Hepatic stellate cell (primary cell): ENCODE data around the gene SMOC2.
"Not testable (repeated sequence)": the region's sequence is repeated elsewhere in the genome, so short reads cannot be mapped to it uniquely, and the experiment has no call there.

Source experiments
- DNase-seq: peaks from one replicate; pipeline ENCODE4 v3.0.0; 2011; ENCODE audit warnings: low spot score

SMOC2 gene

DNA sequence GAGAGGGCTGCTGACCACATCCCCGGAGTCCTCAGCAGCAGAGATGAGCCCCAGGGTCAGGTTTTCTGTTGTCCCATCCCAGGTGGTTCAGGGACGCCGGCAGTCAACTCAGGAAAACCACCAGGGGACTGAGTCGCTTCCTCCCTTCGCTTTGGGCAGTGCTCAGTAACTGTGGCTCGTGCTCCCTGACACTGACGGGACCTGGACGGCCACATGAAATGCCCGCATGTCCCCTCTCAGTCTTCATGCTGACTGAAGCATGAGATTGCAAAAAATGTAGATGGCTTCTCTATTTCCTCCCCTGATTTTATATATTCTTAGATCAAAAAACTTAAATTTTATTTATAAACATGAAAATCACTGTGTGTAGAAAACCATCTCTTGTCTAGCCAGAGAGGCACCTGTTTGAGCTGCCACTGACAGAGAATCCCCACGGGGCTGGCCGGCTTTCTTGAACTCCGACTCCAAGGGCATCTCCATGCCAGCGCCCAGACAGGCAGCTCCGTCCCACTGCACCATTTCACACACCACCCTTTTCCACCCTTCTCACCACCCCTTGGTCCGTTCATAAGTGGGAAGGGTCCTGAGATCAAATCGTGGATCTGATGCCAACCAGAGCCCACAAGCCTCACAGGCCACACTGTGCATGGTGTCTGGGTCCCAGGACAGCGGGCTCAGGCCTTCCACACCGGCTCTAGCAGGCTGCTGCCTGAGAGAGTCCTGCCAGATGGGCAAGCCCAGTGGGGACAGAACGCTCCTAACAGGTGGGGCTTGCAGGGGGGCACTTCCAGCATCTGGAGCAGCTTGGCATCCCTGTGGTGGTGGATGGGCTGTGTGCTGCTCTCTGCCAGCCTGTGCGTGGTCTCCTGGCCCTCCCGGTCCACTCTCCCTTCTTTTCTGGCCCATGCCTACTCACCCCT, 98.2 kb downstream of the SMOC2 start:
- DNase-seq: no peak

- no peak for DNase-seq
These were observed 99.8 kb downstream of the SMOC2 start for GRCh38 chr6:168540713-168541291.

GRCh38 chr6:168541307-168541706, 100.3 kb downstream of the SMOC2 start:
- DNase-seq: no peak

GRCh38 chr6:168542301-168542700, 101.3 kb downstream of the SMOC2 start:
- DNase-seq: no peak

- DNase-seq: no peak
These were observed 104.4 kb downstream of the SMOC2 start for GRCh38 chr6:168545428-168545827.

- DNase-seq: no peak
These were observed 105.2 kb downstream of the SMOC2 start for GRCh38 chr6:168546151-168546550.

- DNase-seq: no peak
These were observed 105.7 kb downstream of the SMOC2 start for GRCh38 chr6:168546730-168547129.

DNA sequence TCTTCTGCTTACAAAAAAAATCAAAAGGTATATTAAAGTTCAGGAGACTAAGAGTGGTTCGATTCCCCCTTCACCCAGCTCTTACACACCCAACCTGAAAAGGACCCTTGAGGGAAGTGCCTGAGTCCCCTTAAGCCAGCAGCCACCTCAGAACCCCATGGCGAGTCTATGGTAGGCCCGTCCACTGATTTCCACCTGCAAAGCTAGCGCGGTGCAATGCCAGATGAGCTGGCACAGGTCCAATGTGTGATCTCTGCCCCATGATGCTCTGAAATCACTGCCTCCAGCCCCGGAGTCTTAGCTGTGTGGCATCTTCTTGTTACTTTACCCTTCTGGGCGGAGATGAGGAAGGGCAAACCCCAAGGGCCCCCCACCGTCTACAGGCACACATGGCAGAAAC, 109.3 kb downstream of the SMOC2 start:
- no peak for DNase-seq

DNA sequence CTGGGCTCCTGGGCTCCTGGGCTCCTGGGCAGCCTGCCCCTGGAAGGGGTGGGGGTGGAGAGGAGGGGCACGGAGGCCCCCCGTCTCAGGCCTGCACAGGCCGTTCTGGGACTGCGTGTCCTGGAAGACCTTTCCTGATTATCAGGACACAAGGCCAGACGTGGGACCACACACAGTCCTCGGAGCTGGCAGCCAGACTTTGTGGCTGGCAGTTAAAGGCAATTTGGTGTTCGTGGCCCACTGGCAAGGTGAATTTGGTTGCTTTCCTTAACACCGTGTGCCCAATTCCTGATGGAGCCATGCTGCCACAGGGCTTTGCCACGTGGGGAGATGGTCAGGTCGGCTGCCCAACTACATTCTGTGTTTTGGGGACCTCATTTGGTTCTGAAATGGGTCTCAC, 113.5 kb downstream of the SMOC2 start:
- DNase-seq: no peak

GRCh38 chr6:168554898-168555617, 114.1 kb downstream of the SMOC2 start:
- no peak for DNase-seq

DNA sequence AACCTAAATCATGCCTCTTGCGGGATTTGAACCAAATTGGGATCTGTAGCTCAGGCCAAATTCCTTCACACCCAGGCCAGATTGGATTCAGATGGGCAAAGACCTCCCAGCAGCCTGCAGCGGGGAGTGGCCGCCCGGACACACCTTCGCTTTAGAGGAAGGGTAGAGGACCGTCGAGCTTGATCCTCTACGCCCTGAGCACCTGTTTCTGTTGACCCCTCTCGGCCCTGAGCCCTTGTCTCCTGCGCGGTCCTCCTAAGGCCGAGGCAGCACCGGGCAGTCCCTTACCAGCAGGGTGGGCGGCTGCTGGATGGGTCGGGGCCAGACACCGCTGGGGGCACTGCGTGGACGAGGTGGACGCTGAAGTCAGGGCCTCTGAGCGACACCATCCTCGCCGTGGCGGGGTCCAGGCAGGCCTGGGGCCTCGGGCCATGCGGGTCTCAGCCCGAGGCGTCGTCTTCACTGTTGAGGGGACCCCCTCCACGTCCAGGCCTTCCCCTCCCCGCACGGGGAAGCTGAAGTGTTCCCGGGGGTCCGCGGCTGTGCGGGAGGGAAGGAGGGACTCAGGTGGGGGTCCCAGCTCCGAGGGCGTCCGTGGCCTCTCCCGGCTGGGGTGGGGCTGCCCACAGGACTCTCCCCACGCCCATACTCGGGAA, 114.8 kb downstream of the SMOC2 start:
- DNase-seq: no peak

GRCh38 chr6:168557512-168557911, 116.5 kb downstream of the SMOC2 start:
- DNase-seq: no peak

DNA sequence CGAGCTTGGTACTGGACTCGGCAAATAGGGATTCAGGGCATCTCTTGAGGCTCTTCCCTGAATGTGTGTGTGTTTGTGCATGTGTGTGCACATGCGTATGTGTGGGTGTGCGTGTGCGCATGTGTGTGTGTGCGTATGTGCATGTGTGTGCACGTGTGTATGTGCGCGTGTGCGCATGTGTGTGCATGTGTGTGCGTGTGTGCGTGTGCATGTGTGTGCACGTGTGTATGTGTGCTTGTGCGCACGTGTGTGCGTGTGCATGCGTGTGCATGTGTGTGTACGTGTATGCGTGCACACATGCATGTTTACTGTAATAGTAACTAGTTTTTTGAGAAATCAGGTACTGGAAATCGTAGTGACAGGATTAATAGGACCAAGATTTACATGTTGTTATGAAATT, 117.7 kb downstream of the SMOC2 start:
- no peak for DNase-seq

DNA sequence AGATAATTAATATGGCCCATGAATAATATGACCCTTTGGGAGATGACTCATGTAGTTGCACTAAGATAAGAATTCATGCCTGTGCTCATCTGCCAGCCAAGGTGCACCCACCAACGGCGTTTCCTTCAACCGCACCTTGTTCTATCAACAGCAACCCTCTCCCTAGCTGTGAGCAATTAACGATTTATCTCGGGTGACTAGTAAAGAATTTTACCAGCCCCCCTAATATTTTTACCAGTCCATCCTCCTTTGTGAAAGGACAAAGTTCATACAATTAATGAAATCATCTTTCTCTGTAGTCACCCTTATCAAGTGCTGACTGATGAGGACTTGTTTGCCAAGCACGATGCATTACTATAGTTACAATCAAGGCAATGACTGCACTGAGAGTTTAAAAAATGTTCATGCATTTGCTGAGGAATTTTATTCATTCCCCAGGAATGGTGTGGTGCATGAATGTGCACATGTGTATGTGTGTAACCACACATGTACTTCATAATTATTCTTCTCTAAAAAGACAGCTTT, 118.7 kb downstream of the SMOC2 start:
- DNase-seq: no peak

DNA sequence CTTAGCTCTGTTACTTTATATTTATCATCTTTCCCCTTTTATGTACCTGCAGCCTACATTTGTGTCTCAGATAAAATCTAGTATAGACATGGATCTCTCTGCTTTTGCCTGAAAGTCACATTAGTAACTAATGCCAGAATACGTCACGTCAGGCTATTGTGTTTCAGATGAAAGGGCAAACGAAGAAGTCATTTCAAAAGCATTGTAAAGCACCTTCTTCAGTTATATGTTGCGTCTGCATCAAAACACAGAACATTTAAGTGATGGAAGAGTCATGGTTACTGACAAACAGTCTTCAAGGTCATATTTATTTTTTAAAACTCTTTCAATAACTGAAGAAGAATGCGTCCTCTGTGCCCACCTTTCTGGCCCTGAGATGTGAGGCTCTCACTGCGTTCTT, 119.1 kb downstream of the SMOC2 start:
- no peak for DNase-seq

DNA sequence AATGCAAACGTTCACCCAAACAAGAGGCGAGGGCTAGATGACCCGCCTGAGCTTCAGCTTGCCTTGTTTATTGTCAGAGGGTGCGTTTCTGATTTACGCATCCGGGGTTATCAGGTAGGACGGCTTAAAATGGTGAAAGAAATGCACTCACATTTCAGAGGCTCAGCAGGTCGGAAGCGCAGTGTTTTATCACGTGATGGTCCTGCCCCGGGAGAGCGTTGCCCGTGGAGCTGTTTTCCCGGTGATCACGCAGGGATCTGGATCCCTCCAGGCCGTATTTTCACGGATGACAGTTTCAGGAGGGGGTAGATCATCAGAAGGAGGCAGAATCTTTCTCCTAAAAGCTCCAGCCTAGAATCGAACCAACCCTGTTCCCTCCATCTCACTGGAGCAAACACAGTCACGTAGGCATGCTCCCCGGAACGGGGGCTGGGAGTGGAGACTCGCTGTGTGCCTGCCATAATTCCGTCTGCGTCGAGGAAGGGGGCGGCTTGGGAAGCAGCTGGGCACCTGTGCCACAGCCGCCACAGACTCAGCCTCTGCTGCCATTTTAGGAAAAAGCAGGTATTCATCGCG, 121.7 kb downstream of the SMOC2 start:
- DNase-seq: no peak

GRCh38 chr6:168563656-168564055, 122.7 kb downstream of the SMOC2 start:
- no peak for DNase-seq

DNA sequence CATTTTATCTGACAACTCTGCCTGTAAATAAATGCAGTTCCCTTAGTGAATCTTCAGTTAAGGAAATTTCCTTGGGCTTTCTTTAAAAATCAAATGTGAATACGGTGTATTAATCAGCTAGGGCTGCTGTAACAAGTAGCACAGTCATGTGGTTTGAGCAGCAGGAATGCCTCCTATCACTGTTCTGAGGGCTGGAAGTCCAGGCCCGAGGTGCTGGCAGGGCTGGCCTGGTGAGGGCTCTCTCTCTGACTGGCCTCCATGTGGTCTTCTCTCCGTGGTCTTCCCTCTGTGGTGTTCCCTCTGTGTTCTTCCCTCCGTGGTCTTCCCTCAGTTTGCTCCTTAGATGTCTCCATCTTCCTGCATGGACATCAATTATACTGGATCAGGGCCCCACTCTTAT, 124.1 kb downstream of the SMOC2 start:
- no peak for DNase-seq

DNA sequence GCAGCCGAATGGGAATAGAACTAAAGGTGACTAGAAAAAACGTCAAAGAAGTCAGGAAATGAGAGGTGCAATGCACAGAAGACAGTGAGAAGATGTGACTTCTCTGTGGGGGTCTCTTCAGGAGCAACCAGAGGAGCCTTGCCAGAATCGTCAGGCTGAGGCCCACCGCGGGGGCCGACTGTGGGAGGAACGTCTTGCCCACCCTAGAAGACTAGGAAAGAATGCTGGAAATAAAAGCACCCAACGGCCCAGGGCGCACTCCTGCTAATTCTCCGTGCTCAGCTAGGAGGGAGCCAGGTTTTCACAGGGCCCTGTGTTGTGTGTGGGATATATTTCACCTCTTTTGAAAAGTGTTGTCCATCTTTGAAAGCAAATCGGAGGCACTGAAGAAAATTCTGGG, 129.2 kb downstream of the SMOC2 start:
- DNase-seq: no peak

GRCh38 chr6:168571268-168571667, 130.3 kb downstream of the SMOC2 start:
- no peak for DNase-seq

DNA sequence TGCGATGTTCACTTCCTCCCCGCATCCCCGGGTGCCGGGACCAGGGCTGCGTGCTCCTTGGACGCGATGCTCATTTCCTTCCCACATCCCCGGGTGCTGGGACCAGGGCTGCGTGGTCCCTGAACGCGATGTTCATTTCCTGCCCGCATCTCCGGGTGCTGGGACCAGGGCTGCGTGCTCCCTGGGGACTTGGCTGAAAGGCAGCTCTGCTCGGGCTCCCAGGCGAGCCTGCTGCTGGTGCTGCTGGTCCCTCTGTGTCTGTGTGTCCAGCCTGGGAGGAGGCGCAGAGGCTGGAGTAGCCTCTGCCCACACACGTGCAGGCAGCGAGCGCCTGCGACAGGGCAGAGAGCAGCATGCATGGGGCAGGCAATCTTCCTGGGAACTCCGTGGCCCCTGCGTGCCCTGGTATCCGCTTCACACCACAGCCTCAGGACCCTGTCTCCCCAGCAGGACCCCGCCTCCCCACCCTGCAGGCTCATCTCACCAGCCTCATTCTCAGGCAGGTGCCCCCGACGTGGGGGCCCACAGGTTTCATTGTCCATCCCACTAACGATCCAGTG, 132.4 kb downstream of the SMOC2 start:
- DNase-seq: not testable (repeated sequence)
